Trophoblast cell (in vitro differentiated cells and primary cell): ENCODE measurements around the gene FAM72D.
"Not testable (repeated sequence)": the region's sequence is repeated elsewhere in the genome, so short reads cannot be mapped to it uniquely, and the experiment has no call there.

Source experiments
- DNase-seq, 2 donors: peaks; one replicate each; pipeline ENCODE4 v3.0.0-alpha.2; 2016
- H2AFZ ChIP-seq: 2 replicates; pipeline ENCODE4 v1.6.1; 2013; ENCODE audit warnings: low read length, moderate library complexity, mild to moderate bottlenecking; ENCODE audit not compliant: insufficient read depth, poor library complexity
- H2AK5ac ChIP-seq: 2 replicates; pipeline ENCODE4 v1.6.1; 2013; ENCODE audit warnings: mild to moderate bottlenecking, low read length
- H2BK120ac ChIP-seq: 2 replicates; pipeline ENCODE4 v1.6.1; 2013; ENCODE audit warnings: low read length, mild to moderate bottlenecking, moderate library complexity; ENCODE audit not compliant: insufficient read depth, poor library complexity
- H2BK12ac ChIP-seq: 2 replicates; pipeline ENCODE4 v1.6.1; 2013; ENCODE audit warnings: mild to moderate bottlenecking, low read length, moderate library complexity
- H2BK5ac ChIP-seq: 2 replicates; pipeline ENCODE4 v1.6.1; 2013; ENCODE audit warnings: low read length, low read depth, moderate library complexity, mild to moderate bottlenecking; ENCODE audit not compliant: poor library complexity
- H3K14ac ChIP-seq: 2 replicates; pipeline ENCODE4 v1.6.1; 2013; ENCODE audit warnings: mild to moderate bottlenecking, low read length
- H3K18ac ChIP-seq: 2 replicates; pipeline ENCODE4 v1.6.1; 2013; ENCODE audit warnings: mild to moderate bottlenecking, low read length
- H3K23ac ChIP-seq: 2 replicates; pipeline ENCODE4 v1.6.1; 2013; ENCODE audit warnings: low read length
- H3K27ac ChIP-seq: 2 replicates; pipeline ENCODE4 v1.5.1; 2013; ENCODE audit warnings: low read depth, mild to moderate bottlenecking, inconsistent platforms, low read length, moderate library complexity
- H3K27me3 ChIP-seq: 2 replicates; pipeline ENCODE4 v1.6.1; 2013; ENCODE audit warnings: inconsistent platforms, mild to moderate bottlenecking, low read length, moderate library complexity; ENCODE audit not compliant: insufficient read depth
- H3K36me3 ChIP-seq, 2 experiments: 1 replicate in 1 of 2; 2 replicates in 1 of 2; pipeline ENCODE4 v1.6.1; 2013; ENCODE audit warnings: low read length in 2 of 2, mild to moderate bottlenecking in 2 of 2, moderate library complexity in 1 of 2; ENCODE audit not compliant: insufficient read depth in 2 of 2, control insufficient read depth in 1 of 2
- H3K4ac ChIP-seq: 2 replicates; pipeline ENCODE4 v1.6.1; 2013; ENCODE audit warnings: low read depth, mild to moderate bottlenecking, low read length, moderate library complexity
- H3K4me1 ChIP-seq, 2 experiments: 1 replicate in 1 of 2; 2 replicates in 1 of 2; pipeline ENCODE4 v1.6.1; 2013; ENCODE audit warnings: low read length in 2 of 2, mild to moderate bottlenecking in 2 of 2, moderate library complexity in 1 of 2; ENCODE audit not compliant: insufficient read depth in 2 of 2, control insufficient read depth in 1 of 2
- H3K4me2 ChIP-seq: 2 replicates; pipeline ENCODE4 v1.6.1; 2013; ENCODE audit warnings: inconsistent platforms, mild to moderate bottlenecking, low read length, moderate library complexity
- H3K4me3 ChIP-seq: 2 replicates; pipeline ENCODE4 v1.5.1; 2013; ENCODE audit warnings: mild to moderate bottlenecking, low read depth, low read length, inconsistent platforms
- H3K79me1 ChIP-seq: one replicate; pipeline ENCODE4 v1.6.1; 2013; ENCODE audit warnings: low read length
- H3K79me2 ChIP-seq: 2 replicates; pipeline ENCODE4 v1.6.1; 2013; ENCODE audit warnings: low read length, mild to moderate bottlenecking; ENCODE audit not compliant: control insufficient read depth, insufficient read depth, poor library complexity
- H3K9ac ChIP-seq: 2 replicates; pipeline ENCODE4 v1.6.1; 2013; ENCODE audit warnings: mild to moderate bottlenecking, low read length
- H3K9me3 ChIP-seq: 2 replicates; pipeline ENCODE4 v1.6.1; 2013; ENCODE audit warnings: low read depth, mild to moderate bottlenecking, control low read depth, inconsistent platforms, low read length; ENCODE audit not compliant: insufficient read depth
- H4K12ac ChIP-seq: 2 replicates; pipeline ENCODE4 v1.6.1; 2013; ENCODE audit warnings: low read depth, mild to moderate bottlenecking, low read length, moderate library complexity
- H4K8ac ChIP-seq: 2 replicates; pipeline ENCODE4 v1.6.1; 2013; ENCODE audit warnings: low read depth, mild to moderate bottlenecking, low read length, moderate library complexity
- H4K91ac ChIP-seq: one replicate; pipeline ENCODE4 v1.6.1; 2013; ENCODE audit warnings: low read depth, mild to moderate bottlenecking, low read length, moderate library complexity
- WGBS: extraction: QIAGEN DNeasy Blood & Tissue Kit; methylation state at CpG from one replicate; pipeline ENCODE4 v1.1.7; 2013; ENCODE audit warnings: missing lambda C conversion rate; ENCODE audit not compliant: insufficient read length, insufficient coverage; ENCODE audit errors: extremely low coverage; 5-methylcytosine and 5-hydroxymethylcytosine counted together

Gene FAM72D

GRCh38 chr1:145063941-145064648 is 31.7 kb upstream of the FAM72D start:
- not testable (repeated sequence) for H3K4me3 ChIP-seq, H3K79me2 ChIP-seq, DNase-seq, H4K12ac ChIP-seq, H3K27ac ChIP-seq, H3K4me2 ChIP-seq, H3K14ac ChIP-seq, H4K8ac ChIP-seq, H3K9me3 ChIP-seq, H3K18ac ChIP-seq, H2AK5ac ChIP-seq, H3K27me3 ChIP-seq, H4K91ac ChIP-seq, H2BK5ac ChIP-seq, H3K9ac ChIP-seq, H3K4me1 ChIP-seq, H2AFZ ChIP-seq, H3K36me3 ChIP-seq, H2BK120ac ChIP-seq, H3K4ac ChIP-seq, H2BK12ac ChIP-seq, H3K79me1 ChIP-seq, H3K23ac ChIP-seq
- WGBS: no CpG with 5 or more reads among the region's 2 CpGs

GRCh38 chr1:145065194-145065826 is 30.5 kb upstream of the FAM72D start:
- DNase-seq: peak in 1 of 2 donors; percentile 4
- not testable (repeated sequence) for H3K4me3 ChIP-seq, H3K18ac ChIP-seq, H2BK120ac ChIP-seq, H3K79me2 ChIP-seq, H3K9me3 ChIP-seq, H3K27ac ChIP-seq, H3K36me3 ChIP-seq, H2AK5ac ChIP-seq, H3K27me3 ChIP-seq, H2BK12ac ChIP-seq, H4K8ac ChIP-seq, H3K23ac ChIP-seq, H4K91ac ChIP-seq, H2BK5ac ChIP-seq, H3K4me2 ChIP-seq, H3K14ac ChIP-seq, H4K12ac ChIP-seq, H3K4ac ChIP-seq, H3K9ac ChIP-seq, H3K79me1 ChIP-seq, H3K4me1 ChIP-seq, H2AFZ ChIP-seq
- no CpG with 5 or more reads among the region's 5 CpGs for WGBS

GRCh38 chr1:145066486-145066885 is 29.3 kb upstream of the FAM72D start:
- H2BK5ac ChIP-seq, H3K23ac ChIP-seq, H3K27me3 ChIP-seq, H3K9ac ChIP-seq, H3K4me2 ChIP-seq, H3K4ac ChIP-seq, H4K12ac ChIP-seq, H4K91ac ChIP-seq, DNase-seq, H3K4me1 ChIP-seq, H2AFZ ChIP-seq, H3K79me1 ChIP-seq, H4K8ac ChIP-seq, H3K79me2 ChIP-seq, H2AK5ac ChIP-seq, H3K14ac ChIP-seq, H2BK12ac ChIP-seq, H3K18ac ChIP-seq, H3K4me3 ChIP-seq, H3K27ac ChIP-seq, H3K36me3 ChIP-seq, H2BK120ac ChIP-seq, H3K9me3 ChIP-seq: not testable (repeated sequence)
- whole genome bisulfite sequencing: no CpG with 5 or more reads among the region's 10 CpGs

GRCh38 chr1:145071569-145071968 is 24.2 kb upstream of the FAM72D start:
- not testable (repeated sequence) for H3K23ac ChIP-seq, H3K4me2 ChIP-seq, H3K79me1 ChIP-seq, H2BK5ac ChIP-seq, H3K4me3 ChIP-seq, H3K4me1 ChIP-seq, H3K36me3 ChIP-seq, H3K27me3 ChIP-seq, H3K9ac ChIP-seq, H3K9me3 ChIP-seq, H4K8ac ChIP-seq, H2AFZ ChIP-seq, H3K14ac ChIP-seq, H3K27ac ChIP-seq, H4K91ac ChIP-seq, H3K4ac ChIP-seq, H4K12ac ChIP-seq, H2AK5ac ChIP-seq, H3K18ac ChIP-seq, H3K79me2 ChIP-seq, H2BK12ac ChIP-seq, DNase-seq, H2BK120ac ChIP-seq
- WGBS: no CpG with 5 or more reads among the region's 6 CpGs
